ENCODE results near the gene TNIK.

The TNIK gene

DNA sequence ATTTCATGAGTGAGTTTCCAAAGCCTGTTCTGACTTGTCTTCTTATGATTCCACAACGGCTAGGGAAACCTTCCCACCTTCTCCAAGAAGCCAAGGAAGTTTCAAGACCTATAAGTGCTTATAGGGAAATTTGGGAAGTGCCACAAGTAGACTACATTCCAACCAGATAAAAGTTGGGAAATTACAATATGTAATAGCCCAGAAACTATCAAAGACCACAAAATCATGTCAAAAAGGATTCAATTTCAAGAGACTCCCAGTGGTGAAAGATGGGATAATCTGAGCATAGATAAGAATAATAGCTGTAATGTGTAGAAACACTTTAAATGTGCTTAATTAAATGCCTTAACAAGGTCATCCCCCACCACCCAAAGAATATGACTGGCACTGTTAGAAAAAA is 264.5 kb downstream of the TNIK start:
- H3K27ac ChIP-seq (ENCODE audit: low read length, poor library complexity, severe bottlenecking), result no peak overlapping the region
- no peak overlapping the region for H2BK5ac ChIP-seq (ENCODE audit: low read depth, low read length, poor library complexity, severe bottlenecking)
- no peak overlapping the region for H4K91ac ChIP-seq (ENCODE audit: low read length)

GRCh38 chr3:171194965-171195364 is 265.2 kb downstream of the TNIK start:
- Histone ChIP-seq H2AK5ac (ENCODE audit: low read length, severe bottlenecking) (no peak overlapping the region), H3K23ac (ENCODE audit: low read length in 2 of 2) (no peak overlapping the region), H4K8ac (ENCODE audit: low read length) (no peak overlapping the region), H3K4me1 (ENCODE audit: control insufficient read depth, insufficient read depth, low read depth, low read length) (peaks cover 3% of the 10 kb centered on the region), H4K91ac (ENCODE audit: low read length) (no peak overlapping the region), H2BK5ac (ENCODE audit: low read depth, low read length, poor library complexity, severe bottlenecking) (no peak overlapping the region), H3K4ac (ENCODE audit: low read depth in 1 of 2, low read length in 2 of 2) (no peak overlapping the region), H3K9ac (ENCODE audit: low read length) (no peak overlapping the region), H2BK120ac (ENCODE audit: low read depth, low read length) (no peak overlapping the region), H2AFZ (ENCODE audit: low read depth, low read length) (no peak overlapping the region), H2BK12ac (ENCODE audit: low read length in 2 of 2) (no peak overlapping the region), H3K18ac (ENCODE audit: low read depth in 1 of 2, low read length in 2 of 2) (no peak overlapping the region), H3K4me3 (ENCODE audit: insufficient read depth in 1 of 2, low read depth in 1 of 2, low read length in 2 of 2) (no peak overlapping the region), H3K27me3 (ENCODE audit: control insufficient read depth in 1 of 2, insufficient read depth in 1 of 2, low read length in 2 of 2) (no peaks in the 10 kb centered on the region), H3K9me3 (ENCODE audit: control insufficient read depth, low read length) (no peaks in the 10 kb centered on the region), H3K79me1 (replicated peaks; ENCODE audit: low read length, poor library complexity, severe bottlenecking) (peaks cover 5% of the 10 kb centered on the region), H3K27ac (ENCODE audit: low read length, poor library complexity, severe bottlenecking) (no peak overlapping the region), H3K4me2 (ENCODE audit: low read length, poor library complexity, severe bottlenecking) (no peak overlapping the region), H2BK15ac (ENCODE audit: low read depth, poor library complexity, severe bottlenecking) (no peak overlapping the region), H3K36me3 (ENCODE audit: control insufficient read depth in 1 of 2, insufficient read depth in 2 of 2, low read depth in 1 of 2, low read length in 2 of 2) (no peaks in the 10 kb centered on the region), H3K14ac (ENCODE audit: low read length in 2 of 2) (no peak overlapping the region)
- WGBS, result 48% methylated on average over 1 of the region's 1 CpG
- no peak for DNase-seq

More for the DNA sequence above, 264.5 kb downstream of the TNIK start:
- H2BK120ac ChIP-seq (ENCODE audit: low read depth, low read length), result no peak overlapping the region
- no CpG with 5 or more reads among the region's 1 CpG for WGBS
- no peak overlapping the region for H3K4ac ChIP-seq (ENCODE audit: low read depth in 1 of 2, low read length in 2 of 2)
- H3K18ac ChIP-seq (ENCODE audit: low read depth in 1 of 2, low read length in 2 of 2), result no peak overlapping the region
- H3K4me3 ChIP-seq (ENCODE audit: insufficient read depth in 1 of 2, low read depth in 1 of 2, low read length in 2 of 2), result no peak overlapping the region
- no peak overlapping the region for H2BK15ac ChIP-seq (ENCODE audit: low read depth, poor library complexity, severe bottlenecking)
- no peaks in the 10 kb centered on the region for H3K36me3 ChIP-seq (ENCODE audit: control insufficient read depth in 1 of 2, insufficient read depth in 2 of 2, low read depth in 1 of 2, low read length in 2 of 2)
- H3K23ac ChIP-seq (ENCODE audit: low read length in 2 of 2), result no peak overlapping the region
- no peak overlapping the region for H2AK5ac ChIP-seq (ENCODE audit: low read length, severe bottlenecking)
- no peak overlapping the region for H3K9ac ChIP-seq (ENCODE audit: low read length)
- no peak overlapping the region for H2AFZ ChIP-seq (ENCODE audit: low read depth, low read length)
- no peaks in the 10 kb centered on the region for H3K9me3 ChIP-seq (ENCODE audit: control insufficient read depth, low read length)
- no peak overlapping the region for H3K14ac ChIP-seq (ENCODE audit: low read length in 2 of 2)
- no peak overlapping the region for H4K8ac ChIP-seq (ENCODE audit: low read length)
- no peaks in the 10 kb centered on the region for H3K27me3 ChIP-seq (ENCODE audit: control insufficient read depth in 1 of 2, insufficient read depth in 1 of 2, low read length in 2 of 2)
- peaks cover 3% of the 10 kb centered on the region for H3K4me1 ChIP-seq (ENCODE audit: control insufficient read depth, insufficient read depth, low read depth, low read length)
- peaks cover 5% of the 10 kb centered on the region for H3K79me1 ChIP-seq (replicated peaks; ENCODE audit: low read length, poor library complexity, severe bottlenecking)
- no peak overlapping the region for H3K4me2 ChIP-seq (ENCODE audit: low read length, poor library complexity, severe bottlenecking)
- H2BK12ac ChIP-seq (ENCODE audit: low read length in 2 of 2), result no peak overlapping the region
- no peak for DNase-seq

DNA sequence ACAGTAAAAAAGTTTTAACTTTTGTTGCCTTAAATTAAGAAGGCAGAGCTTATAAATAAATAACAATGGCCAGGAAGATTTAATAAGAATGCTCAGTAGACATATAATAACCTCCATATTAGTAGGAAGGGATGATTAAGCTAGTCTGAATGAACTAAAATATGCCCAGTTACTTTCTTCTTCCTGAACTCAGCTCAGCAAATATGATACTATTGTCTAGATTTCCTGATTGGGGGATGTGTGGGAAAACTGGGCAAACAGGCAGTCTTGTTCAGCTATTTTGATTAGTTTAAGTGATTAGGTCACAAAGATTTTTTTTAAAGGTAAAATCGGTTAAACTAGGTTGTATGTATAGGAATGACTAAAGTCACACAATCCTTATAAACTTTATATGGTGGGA is 266.5 kb downstream of the TNIK start:
- H3K4me1 ChIP-seq (ENCODE audit: control insufficient read depth, insufficient read depth, low read depth, low read length), result peaks cover 3% of the 10 kb centered on the region
- H3K23ac ChIP-seq (ENCODE audit: low read length in 2 of 2), result no peak overlapping the region

GRCh38 chr3:171192176-171192854 is 267.9 kb downstream of the TNIK start:
- no peak overlapping the region for H2AK5ac ChIP-seq (ENCODE audit: low read length, severe bottlenecking)
- peaks cover 4% of the 10 kb centered on the region for H3K79me1 ChIP-seq (replicated peaks; ENCODE audit: low read length, poor library complexity, severe bottlenecking)
- H3K9ac ChIP-seq (ENCODE audit: low read length), result no peak overlapping the region
- no peak overlapping the region for H3K14ac ChIP-seq (ENCODE audit: low read length in 2 of 2)
- peak overlapping the region; percentile 70 for H3K27ac ChIP-seq (ENCODE audit: low read length, poor library complexity, severe bottlenecking)
- H3K9me3 ChIP-seq (ENCODE audit: control insufficient read depth, low read length), result no peaks in the 10 kb centered on the region
- peaks cover 3% of the 10 kb centered on the region for H3K4me1 ChIP-seq (ENCODE audit: control insufficient read depth, insufficient read depth, low read depth, low read length)
- no peak overlapping the region for H3K4me3 ChIP-seq (ENCODE audit: insufficient read depth in 1 of 2, low read depth in 1 of 2, low read length in 2 of 2)
- H2BK120ac ChIP-seq (ENCODE audit: low read depth, low read length), result no peak overlapping the region
- no peak overlapping the region for H3K23ac ChIP-seq (ENCODE audit: low read length in 2 of 2)
- peak; percentile 85 for DNase-seq
- H3K4ac ChIP-seq (ENCODE audit: low read depth in 1 of 2, low read length in 2 of 2), result no peak overlapping the region
- H3K18ac ChIP-seq (ENCODE audit: low read depth in 1 of 2, low read length in 2 of 2), result no peak overlapping the region
- H3K27me3 ChIP-seq (ENCODE audit: control insufficient read depth in 1 of 2, insufficient read depth in 1 of 2, low read length in 2 of 2), result no peaks in the 10 kb centered on the region
- no peak overlapping the region for H4K91ac ChIP-seq (ENCODE audit: low read length)
- H2AFZ ChIP-seq (ENCODE audit: low read depth, low read length), result no peak overlapping the region
- no peak overlapping the region for H2BK15ac ChIP-seq (ENCODE audit: low read depth, poor library complexity, severe bottlenecking)
- H2BK12ac ChIP-seq (ENCODE audit: low read length in 2 of 2), result no peak overlapping the region
- 31% methylated on average over 1 of the region's 2 CpGs for WGBS
- H3K36me3 ChIP-seq (ENCODE audit: control insufficient read depth in 1 of 2, insufficient read depth in 2 of 2, low read depth in 1 of 2, low read length in 2 of 2), result no peaks in the 10 kb centered on the region
- H3K4me2 ChIP-seq (ENCODE audit: low read length, poor library complexity, severe bottlenecking), result no peak overlapping the region
- no peak overlapping the region for H4K8ac ChIP-seq (ENCODE audit: low read length)
- H2BK5ac ChIP-seq (ENCODE audit: low read depth, low read length, poor library complexity, severe bottlenecking), result no peak overlapping the region

More for the DNA sequence above, 266.5 kb downstream of the TNIK start:
- Histone ChIP-seq H3K14ac (ENCODE audit: low read length in 2 of 2) (no peak overlapping the region), H2AFZ (ENCODE audit: low read depth, low read length) (no peak overlapping the region), H3K4ac (ENCODE audit: low read depth in 1 of 2, low read length in 2 of 2) (no peak overlapping the region), H4K91ac (ENCODE audit: low read length) (no peak overlapping the region), H3K9me3 (ENCODE audit: control insufficient read depth, low read length) (no peaks in the 10 kb centered on the region), H2BK120ac (ENCODE audit: low read depth, low read length) (no peak overlapping the region), H3K27me3 (ENCODE audit: control insufficient read depth in 1 of 2, insufficient read depth in 1 of 2, low read length in 2 of 2) (no peaks in the 10 kb centered on the region), H3K18ac (ENCODE audit: low read depth in 1 of 2, low read length in 2 of 2) (no peak overlapping the region), H4K8ac (ENCODE audit: low read length) (no peak overlapping the region), H3K4me3 (ENCODE audit: insufficient read depth in 1 of 2, low read depth in 1 of 2, low read length in 2 of 2) (no peak overlapping the region), H3K9ac (ENCODE audit: low read length) (no peak overlapping the region), H3K36me3 (ENCODE audit: control insufficient read depth in 1 of 2, insufficient read depth in 2 of 2, low read depth in 1 of 2, low read length in 2 of 2) (no peaks in the 10 kb centered on the region), H2AK5ac (ENCODE audit: low read length, severe bottlenecking) (no peak overlapping the region), H2BK5ac (ENCODE audit: low read depth, low read length, poor library complexity, severe bottlenecking) (no peak overlapping the region), H2BK15ac (ENCODE audit: low read depth, poor library complexity, severe bottlenecking) (no peak overlapping the region), H2BK12ac (ENCODE audit: low read length in 2 of 2) (no peak overlapping the region), H3K4me2 (ENCODE audit: low read length, poor library complexity, severe bottlenecking) (no peak overlapping the region), H3K79me1 (replicated peaks; ENCODE audit: low read length, poor library complexity, severe bottlenecking) (peaks cover 4% of the 10 kb centered on the region), H3K27ac (ENCODE audit: low read length, poor library complexity, severe bottlenecking) (no peak overlapping the region)
- no CpG with 5 or more reads among the region's 1 CpG for WGBS
- no peak for DNase-seq
